ENCODE data around the gene TMEM17. TPM values are rescaled to one million over a fixed set of nuclear protein-coding genes. Genes with fewer than 3 reads are reported as not detected.

Gene TMEM17
- total RNA-seq, 1 donor from 2014 or later: 0.91 TPM

GRCh38 chr2:62540408-62541168, 34.6 kb upstream of the TMEM17 start:
- no peak for TF ChIP-seq CTCF (IDR thresholded peaks at IDR 0.05; ENCODE audit: partially characterized antibody, unreplicated experiment)
- Mint-ChIP-seq H3K9me3 (ENCODE audit: unreplicated experiment) (peaks cover 2% of the 10 kb centered on the region), H3K4me3 (ENCODE audit: unreplicated experiment) (no peak overlapping the region), H3K4me1 (ENCODE audit: low read depth, unreplicated experiment) (peaks cover 1% of the 10 kb centered on the region), H3K36me3 (ENCODE audit: unreplicated experiment) (no peaks in the 10 kb centered on the region), H3K27me3 (ENCODE audit: unreplicated experiment) (no peaks in the 10 kb centered on the region), H3K27ac (ENCODE audit: unreplicated experiment) (no peak overlapping the region)
- DNase-seq: no peak

- Mint-ChIP-seq H3K4me3 (ENCODE audit: unreplicated experiment) (no peak overlapping the region), H3K27ac (ENCODE audit: unreplicated experiment) (no peak overlapping the region), H3K27me3 (ENCODE audit: unreplicated experiment) (no peaks in the 10 kb centered on the region), H3K36me3 (ENCODE audit: unreplicated experiment) (peaks cover 4% of the 10 kb centered on the region), H3K4me1 (ENCODE audit: low read depth, unreplicated experiment) (peaks cover 1% of the 10 kb centered on the region), H3K9me3 (ENCODE audit: unreplicated experiment) (peaks cover 2% of the 10 kb centered on the region)
- TF ChIP-seq CTCF (IDR thresholded peaks at IDR 0.05; ENCODE audit: partially characterized antibody, unreplicated experiment): no peak
- no peak for DNase-seq
Observed at GRCh38 chr2:62539606-62540407, 33.8 kb upstream of the TMEM17 start.

- Mint-ChIP-seq H3K27me3 (ENCODE audit: unreplicated experiment) (no peaks in the 10 kb centered on the region), H3K4me1 (ENCODE audit: low read depth, unreplicated experiment) (peaks cover 1% of the 10 kb centered on the region), H3K36me3 (ENCODE audit: unreplicated experiment) (peaks cover 5% of the 10 kb centered on the region), H3K4me3 (ENCODE audit: unreplicated experiment) (no peak overlapping the region), H3K9me3 (ENCODE audit: unreplicated experiment) (peaks cover 2% of the 10 kb centered on the region), H3K27ac (ENCODE audit: unreplicated experiment) (no peak overlapping the region)
- no peak for TF ChIP-seq CTCF (IDR thresholded peaks at IDR 0.05; ENCODE audit: partially characterized antibody, unreplicated experiment)
- DNase-seq: no peak
Observed at GRCh38 chr2:62538756-62539155, 32.8 kb upstream of the TMEM17 start.

- Mint-ChIP-seq H3K4me1 (ENCODE audit: low read depth, unreplicated experiment) (peaks cover 1% of the 10 kb centered on the region), H3K4me3 (ENCODE audit: unreplicated experiment) (no peak overlapping the region), H3K27ac (ENCODE audit: unreplicated experiment) (no peak overlapping the region), H3K9me3 (ENCODE audit: unreplicated experiment) (peaks cover 2% of the 10 kb centered on the region), H3K36me3 (ENCODE audit: unreplicated experiment) (peaks cover 5% of the 10 kb centered on the region), H3K27me3 (ENCODE audit: unreplicated experiment) (no peaks in the 10 kb centered on the region)
- no peak for TF ChIP-seq CTCF (IDR thresholded peaks at IDR 0.05; ENCODE audit: partially characterized antibody, unreplicated experiment)
- no peak for DNase-seq
Observed at GRCh38 chr2:62537814-62538213, 31.8 kb upstream of the TMEM17 start.
